ENCODE results near the gene SCYGR5. TPM values are rescaled to one million over a fixed set of nuclear protein-coding genes. Genes with fewer than 3 reads are reported as not detected.

Gene SCYGR5
- total RNA-seq, 4 donors from 2014 or later: not detected

DNA sequence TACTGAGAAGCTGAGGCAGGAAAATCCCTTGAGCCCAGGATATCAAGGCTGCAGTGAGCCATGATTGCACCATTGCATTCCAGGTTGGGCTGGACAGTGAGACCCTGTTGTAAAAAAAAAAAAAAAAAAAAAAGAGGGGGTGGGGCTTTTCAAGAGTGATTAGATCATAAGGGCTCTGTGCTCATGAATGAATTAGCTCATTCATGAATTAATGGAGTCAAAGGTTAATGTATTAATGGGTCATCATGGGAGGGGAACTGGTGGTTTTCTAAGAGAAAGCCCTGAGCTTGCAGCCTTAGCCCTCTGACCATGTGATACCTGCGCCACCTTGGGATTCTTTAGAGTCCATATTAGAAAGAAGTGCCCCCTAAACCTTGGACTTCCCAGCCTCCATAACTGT is 46.7 kb downstream of the SCYGR5 start:
- no peaks in the 10 kb centered on the region for H3K27me3 ChIP-seq
- no peak overlapping the region for H3K4me3 ChIP-seq
- no peaks in the 10 kb centered on the region for H3K36me3 ChIP-seq
- DNase-seq (ENCODE audit: low spot score in 2 of 2): no peak
- WGBS: 89% methylated on average over 1 of the region's 1 CpG
- H3K27ac ChIP-seq: no peak overlapping the region
- TF ChIP-seq, protein P1, sequence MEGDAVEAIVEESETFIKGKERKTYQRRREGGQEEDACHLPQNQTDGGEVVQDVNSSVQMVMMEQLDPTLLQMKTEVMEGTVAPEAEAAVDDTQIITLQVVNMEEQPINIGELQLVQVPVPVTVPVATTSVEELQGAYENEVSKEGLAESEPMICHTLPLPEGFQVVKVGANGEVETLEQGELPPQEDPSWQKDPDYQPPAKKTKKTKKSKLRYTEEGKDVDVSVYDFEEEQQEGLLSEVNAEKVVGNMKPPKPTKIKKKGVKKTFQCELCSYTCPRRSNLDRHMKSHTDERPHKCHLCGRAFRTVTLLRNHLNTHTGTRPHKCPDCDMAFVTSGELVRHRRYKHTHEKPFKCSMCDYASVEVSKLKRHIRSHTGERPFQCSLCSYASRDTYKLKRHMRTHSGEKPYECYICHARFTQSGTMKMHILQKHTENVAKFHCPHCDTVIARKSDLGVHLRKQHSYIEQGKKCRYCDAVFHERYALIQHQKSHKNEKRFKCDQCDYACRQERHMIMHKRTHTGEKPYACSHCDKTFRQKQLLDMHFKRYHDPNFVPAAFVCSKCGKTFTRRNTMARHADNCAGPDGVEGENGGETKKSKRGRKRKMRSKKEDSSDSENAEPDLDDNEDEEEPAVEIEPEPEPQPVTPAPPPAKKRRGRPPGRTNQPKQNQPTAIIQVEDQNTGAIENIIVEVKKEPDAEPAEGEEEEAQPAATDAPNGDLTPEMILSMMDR (IDR thresholded peaks at IDR 0.05): no peak
- TF ChIP-seq POLR2AphosphoS5 (IDR thresholded peaks at IDR 0.05): no peak
- TF ChIP-seq EP300 (IDR thresholded peaks at IDR 0.05): no peak
- no peak for TF ChIP-seq POLR2A (IDR thresholded peaks at IDR 0.05)
- peaks cover 9% of the 10 kb centered on the region for H3K4me1 ChIP-seq
- no peaks in the 10 kb centered on the region for H3K9me3 ChIP-seq

DNA sequence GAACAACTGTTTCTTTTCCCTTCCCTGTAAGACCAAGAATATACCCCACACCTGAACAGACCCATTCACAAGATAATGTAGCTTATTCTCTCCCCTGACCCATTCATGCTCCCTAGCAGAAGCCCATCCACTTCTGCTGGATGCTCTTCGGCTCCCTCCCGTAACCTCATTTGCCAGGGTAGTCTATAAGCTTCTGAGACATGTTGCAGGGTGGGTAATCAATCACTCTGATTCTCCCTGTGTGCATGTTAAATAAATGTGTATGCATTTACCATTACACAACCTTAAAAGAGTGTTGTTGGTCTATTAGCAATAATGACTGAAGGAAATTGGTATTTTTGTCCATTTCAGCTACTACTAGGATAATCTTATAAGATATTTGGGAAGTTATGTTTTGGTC is 49.9 kb downstream of the SCYGR5 start:
- DNase-seq (ENCODE audit: low spot score in 2 of 2): no peak
- Histone ChIP-seq H3K4me1 (peaks cover 9% of the 10 kb centered on the region), H3K4me3 (no peak overlapping the region), H3K9me3 (no peaks in the 10 kb centered on the region), H3K27ac (no peak overlapping the region), H3K36me3 (no peaks in the 10 kb centered on the region), H3K27me3 (no peaks in the 10 kb centered on the region)
- TF ChIP-seq POLR2A (IDR thresholded peaks at IDR 0.05) (no peak), EP300 (IDR thresholded peaks at IDR 0.05) (no peak), POLR2AphosphoS5 (IDR thresholded peaks at IDR 0.05) (no peak)
- TF ChIP-seq, protein P1 (IDR thresholded peaks at IDR 0.05): no peak
- WGBS: 100% methylated on average over 2 of the region's 2 CpGs

Other genes with a start within 250 kb of the SCYGR5 start
- gene AGFG1, start 194.6 kb upstream of the SCYGR5 start, total RNA-seq: 10 to 100 TPM; 41.0 to 60.3 (median 55.0) TPM
- 10 to 100 TPM in 1 of 4 donors, not detected in 3; 15.5 TPM for gene SCYGR2, start 67.9 kb upstream of the SCYGR5 start, total RNA-seq
- not detected for gene SCYGR3, start 52.0 kb upstream of the SCYGR5 start, total RNA-seq
- 1 to 10 TPM in 3 of 4 donors, not detected in 1; 1.3 to 7.2 (median 1.5) TPM for gene SCYGR4, start 49.3 kb upstream of the SCYGR5 start, total RNA-seq
- gene SLC19A3, start 51.2 kb downstream of the SCYGR5 start, total RNA-seq: 10 to 100 TPM in 1 of 4 donors, 1 to 10 TPM in 3; 5.1 to 14.5 (median 7.4) TPM
- not detected for gene SCYGR6, start 58.0 kb downstream of the SCYGR5 start, total RNA-seq
- gene SCYGR7, start 61.5 kb downstream of the SCYGR5 start, total RNA-seq: not detected
- gene SCYGR8, start 79.1 kb downstream of the SCYGR5 start, total RNA-seq: 1 to 10 TPM in 3 of 4 donors, not detected in 1; 2.3 to 9.8 (median 6.3) TPM
- gene CCL20, start 147.0 kb downstream of the SCYGR5 start, total RNA-seq: 1 to 10 TPM in 2 of 4 donors, not detected in 2; 2.0 to 4.2 TPM
- 1 to 10 TPM in 1 of 4 donors, not detected in 3; 1.1 TPM for gene DAW1, start 204.8 kb downstream of the SCYGR5 start, total RNA-seq

Measured in suprapubic skin (tissue), 4 donors.